Stromal cell of bone marrow (primary cell): ENCODE data around the gene UPK1B.
"Not testable (repeated sequence)": the region's sequence is repeated elsewhere in the genome, so short reads cannot be mapped to it uniquely, and the experiment has no call there.

Experiments
- DNase-seq: peaks from one replicate; pipeline ENCODE4 v3.0.0-alpha.2; 2012; ENCODE audit warnings: low read depth

UPK1B gene

DNA sequence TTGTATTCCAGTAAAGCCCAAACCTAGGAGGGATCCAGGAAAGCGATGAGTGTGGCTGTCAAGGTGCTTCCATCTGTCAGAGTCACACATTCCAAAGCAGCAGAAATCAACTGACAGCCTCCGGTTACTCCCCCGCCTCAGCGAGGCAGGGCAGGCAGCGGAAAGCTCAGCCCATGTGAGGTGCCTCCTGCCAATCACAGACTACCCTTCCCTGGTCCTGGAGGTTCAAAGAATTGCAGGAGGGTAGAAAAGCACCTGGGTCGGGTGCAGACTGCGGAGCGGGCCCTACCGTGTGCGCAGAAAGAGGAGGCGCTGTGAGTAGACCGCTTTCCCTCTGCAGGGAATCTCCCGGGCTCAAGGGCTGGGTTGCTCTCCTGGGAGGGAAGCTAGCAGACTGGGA is at the start of gene UPK1B:
Gene UPK1B (plus strand): TSS at position 274 of the 400 bp plus-strand sequence. CDS start 13,144 bp downstream, outside the sequence.
- no peak for DNase-seq

DNA sequence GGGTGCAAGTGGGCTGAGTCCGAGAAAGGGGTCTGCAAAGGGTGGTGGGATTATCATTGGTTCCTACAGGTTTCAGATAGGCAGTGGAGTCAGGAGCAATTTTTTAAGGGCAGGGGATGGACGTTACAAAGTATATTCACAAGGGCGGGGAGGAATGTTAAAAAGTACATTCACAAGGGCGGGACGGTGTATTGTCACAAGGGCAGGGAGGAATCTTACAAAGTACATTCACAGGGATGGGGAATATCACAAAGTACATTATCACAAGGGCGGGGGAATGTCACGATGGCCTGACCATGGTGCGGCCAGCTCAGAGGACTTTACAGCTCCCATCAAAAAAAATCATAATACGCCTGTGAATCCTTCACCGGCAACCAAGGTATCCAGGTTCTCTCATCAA is 48.1 kb upstream of the UPK1B start:
- no peak for DNase-seq

DNA sequence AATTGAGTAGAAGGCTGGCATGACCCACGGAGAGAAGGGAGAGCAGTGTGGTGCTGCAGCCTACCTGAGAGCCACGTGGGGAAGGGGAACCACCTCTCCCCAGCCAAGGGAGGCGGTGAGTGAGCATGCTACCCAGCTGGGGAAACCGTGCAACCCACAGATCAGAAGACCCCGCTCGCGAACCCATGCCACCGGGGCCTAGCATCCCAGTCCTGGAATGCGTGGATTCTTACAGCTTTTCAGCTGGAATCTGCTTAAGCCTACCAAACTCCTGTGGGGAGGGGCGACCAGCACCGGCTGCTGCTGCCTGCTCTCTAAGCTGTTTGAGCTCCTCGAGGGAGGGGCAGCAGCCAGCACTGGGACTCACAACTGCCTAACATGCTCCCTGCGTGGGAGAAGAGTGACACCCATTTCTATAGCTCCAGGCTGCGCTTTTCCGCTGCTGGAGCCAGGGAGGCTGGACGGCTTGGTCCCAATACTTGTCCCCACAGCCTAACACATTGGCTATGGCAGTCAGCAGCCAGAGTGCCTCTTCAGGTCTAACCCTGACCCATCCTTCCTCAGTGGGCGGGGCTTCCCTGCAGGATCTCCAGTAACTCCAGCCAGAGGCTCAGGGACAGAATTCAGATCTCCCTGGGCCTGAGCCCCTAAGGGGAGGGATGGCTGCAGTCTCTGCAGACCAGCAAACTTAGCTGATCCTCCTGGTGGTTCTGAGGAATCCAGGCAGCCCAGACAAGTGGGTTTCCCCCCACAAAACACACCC is 47.5 kb upstream of the UPK1B start:
- DNase-seq, result no peak

DNA sequence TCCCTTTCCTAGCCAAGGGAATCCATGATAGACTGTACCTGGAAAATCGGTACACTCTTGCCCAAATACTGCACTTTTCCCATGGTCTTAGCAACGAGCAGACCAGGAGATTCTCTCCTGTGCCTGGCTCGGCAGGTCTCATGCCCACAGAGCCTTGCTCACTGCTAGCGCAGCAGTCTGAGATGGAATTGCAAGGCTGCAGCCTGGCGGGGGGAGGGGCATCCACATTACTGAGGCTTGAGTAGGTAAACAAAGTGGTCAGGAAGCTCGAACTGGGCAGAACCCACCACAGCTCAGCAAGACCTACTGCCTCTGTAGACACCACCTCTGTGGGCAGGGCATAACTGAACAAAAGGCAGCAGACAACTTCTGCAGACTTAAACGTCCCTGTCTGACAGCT is 43.1 kb upstream of the UPK1B start:
- DNase-seq, result not testable (repeated sequence)

DNA sequence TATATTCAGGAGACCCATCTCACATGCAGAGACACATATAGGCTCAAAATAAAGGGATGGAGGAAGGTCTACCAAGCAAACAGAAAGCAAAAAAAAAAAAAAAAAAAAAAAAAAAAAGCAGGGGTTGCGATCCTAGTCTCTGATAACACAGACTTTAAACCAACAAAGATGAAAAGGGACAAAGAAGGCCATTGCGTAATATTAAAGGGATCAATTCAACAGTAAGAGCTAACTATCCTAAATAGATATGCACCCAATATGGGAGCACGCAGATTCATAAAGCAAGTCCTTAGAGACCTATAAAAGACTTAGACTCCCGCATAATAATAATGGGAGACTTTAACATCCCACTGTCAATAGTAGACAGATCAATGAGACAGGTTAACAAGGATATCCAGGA is 41.1 kb upstream of the UPK1B start:
- not testable (repeated sequence) for DNase-seq

DNA sequence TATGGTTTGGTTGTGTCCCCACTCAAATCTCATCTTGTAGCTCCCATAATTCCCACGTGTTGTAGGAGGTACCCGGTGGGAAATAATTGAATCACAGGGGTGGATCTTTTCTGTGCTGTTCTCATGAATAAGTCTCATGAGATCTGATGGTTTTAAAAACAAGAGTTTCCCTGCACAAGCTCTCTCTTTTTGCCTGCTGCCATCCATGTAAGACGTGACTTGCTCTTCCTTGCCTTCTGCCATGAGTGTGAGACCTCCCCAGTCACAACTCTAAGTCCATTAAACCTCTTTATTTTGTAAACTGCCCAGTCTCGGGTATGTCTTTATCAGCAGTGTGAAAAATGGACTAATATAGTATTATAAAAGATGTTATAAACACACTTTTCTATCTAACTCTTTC is 34.0 kb upstream of the UPK1B start:
- not testable (repeated sequence) for DNase-seq

DNA sequence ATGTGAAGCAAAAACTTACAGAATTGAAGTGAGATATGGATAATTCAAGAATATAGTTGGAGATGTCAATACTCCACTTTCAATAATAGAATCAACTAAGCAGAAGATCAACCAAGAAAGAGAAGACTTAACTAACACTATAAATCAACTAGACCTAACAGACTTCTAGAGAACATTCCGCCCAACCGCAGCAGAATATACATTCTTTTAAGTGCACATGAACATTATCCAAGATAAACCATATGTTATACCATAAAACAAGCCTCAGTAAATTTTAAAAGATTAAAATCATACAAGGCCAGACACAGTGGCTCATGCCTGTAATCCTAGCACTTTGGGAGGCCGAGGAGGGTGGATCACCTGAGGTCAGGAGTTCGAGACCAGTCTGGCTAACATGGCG is 32.9 kb upstream of the UPK1B start:
- no peak for DNase-seq

DNA sequence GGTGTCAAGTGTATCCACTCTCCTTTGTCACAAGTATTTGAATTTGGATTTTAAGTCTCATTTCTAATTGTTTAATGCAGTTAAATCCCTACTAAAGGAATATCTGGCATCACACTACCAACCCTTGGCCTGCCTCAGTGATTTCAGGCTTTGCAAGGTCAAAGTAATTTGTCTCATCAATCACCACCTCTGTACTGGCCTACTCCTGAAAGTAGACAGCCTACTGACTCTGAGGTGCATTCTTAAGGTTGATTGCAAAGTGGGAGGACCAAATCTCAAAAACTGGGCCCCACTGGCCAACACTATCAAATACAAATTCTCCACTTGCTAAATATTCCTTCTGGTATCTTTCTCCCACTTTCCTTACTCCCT is 28.3 kb upstream of the UPK1B start:
- no peak for DNase-seq

DNA sequence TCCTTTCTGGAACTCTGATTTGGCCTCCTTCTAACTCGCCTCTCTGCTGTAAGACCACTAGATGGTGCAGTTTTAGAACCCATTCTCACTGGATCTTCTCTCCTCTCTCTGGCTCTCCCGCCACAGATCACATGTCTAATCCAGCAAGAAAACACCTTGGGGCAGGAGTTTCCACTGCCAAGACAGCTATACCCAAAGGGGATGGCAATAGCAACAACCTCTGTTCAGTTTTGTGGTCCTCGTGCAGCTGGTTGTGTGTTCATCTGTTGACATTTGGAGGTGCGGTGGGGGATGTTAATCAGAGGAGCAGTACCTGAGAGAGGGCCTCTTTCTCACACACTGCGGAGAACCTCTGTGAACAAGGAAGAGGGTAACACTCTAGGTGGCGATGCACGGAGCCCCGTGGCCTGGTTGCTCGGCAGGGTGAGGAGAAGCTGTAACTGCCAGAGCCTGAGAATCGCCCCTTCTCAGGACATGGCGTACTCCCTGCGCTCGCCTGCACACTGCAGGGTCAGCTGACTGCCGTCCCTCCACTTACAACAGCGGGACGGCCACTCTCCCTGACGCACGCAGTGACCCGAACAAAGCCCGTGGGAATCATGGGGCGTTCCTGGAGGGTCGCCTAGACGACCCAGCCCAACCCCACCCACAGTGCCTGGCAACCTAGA is 27.8 kb upstream of the UPK1B start, which contains the start of gene TEX55:
Gene TEX55 (plus strand): TSS at position 666 of the 668 bp plus-strand sequence. CDS start 25 bp downstream, outside the sequence.
- DNase-seq, result peak; percentile 33

DNA sequence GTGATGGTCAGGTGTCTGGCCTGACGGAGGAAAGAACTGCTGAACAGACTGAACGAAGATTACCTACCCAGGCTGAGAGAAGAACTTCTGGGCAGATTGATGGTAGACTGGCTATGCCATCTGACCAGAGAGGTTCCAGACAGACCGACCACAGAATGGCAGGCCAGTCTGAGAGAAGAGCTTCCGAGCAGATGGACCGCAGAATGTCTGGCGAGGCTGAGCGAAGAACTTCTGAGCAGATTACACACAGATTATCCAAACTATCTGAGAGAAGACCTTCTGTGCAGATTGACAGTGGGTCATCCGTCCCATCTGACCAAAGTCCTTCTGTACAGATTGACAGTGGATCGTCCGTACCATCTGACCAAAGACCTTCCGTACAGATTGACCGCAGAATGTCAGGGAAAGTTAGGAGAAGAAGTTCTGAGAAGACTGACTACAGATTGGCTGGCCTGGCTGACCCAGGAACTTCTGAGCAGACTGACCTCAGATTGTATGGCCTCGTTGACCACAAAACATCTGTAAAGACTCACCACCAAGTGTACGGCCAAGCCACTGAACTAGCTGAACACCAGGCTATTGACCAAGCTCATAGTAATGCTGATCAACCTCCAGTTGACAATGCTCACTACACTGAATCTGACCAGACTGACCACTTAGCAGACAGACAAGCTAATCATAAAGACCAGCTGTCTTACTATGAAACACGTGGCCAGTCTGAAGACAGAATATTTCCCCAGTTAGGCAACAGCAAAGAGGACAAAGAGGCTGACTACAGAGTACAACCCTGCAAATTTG is 26.6 kb upstream of the UPK1B start:
- no peak for DNase-seq

DNA sequence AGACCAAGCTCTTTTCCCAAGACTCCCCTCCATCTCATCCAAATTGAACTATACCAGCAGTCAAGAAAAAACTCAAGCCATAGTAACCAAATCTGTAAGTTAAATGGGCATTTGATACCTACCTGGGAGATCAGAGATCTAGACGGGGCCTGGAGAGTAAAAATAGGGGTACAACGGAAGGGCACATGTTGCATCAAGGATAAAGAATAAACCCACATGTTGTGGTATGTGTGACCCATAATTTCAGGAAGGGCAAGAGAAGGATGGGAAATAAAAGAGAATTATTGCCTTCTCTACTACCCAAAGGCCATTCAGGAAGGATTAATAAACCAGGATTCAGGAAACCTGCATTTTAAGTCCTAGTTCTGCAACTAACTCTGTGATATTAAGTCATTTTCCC is 25.9 kb upstream of the UPK1B start:
- no peak for DNase-seq

DNA sequence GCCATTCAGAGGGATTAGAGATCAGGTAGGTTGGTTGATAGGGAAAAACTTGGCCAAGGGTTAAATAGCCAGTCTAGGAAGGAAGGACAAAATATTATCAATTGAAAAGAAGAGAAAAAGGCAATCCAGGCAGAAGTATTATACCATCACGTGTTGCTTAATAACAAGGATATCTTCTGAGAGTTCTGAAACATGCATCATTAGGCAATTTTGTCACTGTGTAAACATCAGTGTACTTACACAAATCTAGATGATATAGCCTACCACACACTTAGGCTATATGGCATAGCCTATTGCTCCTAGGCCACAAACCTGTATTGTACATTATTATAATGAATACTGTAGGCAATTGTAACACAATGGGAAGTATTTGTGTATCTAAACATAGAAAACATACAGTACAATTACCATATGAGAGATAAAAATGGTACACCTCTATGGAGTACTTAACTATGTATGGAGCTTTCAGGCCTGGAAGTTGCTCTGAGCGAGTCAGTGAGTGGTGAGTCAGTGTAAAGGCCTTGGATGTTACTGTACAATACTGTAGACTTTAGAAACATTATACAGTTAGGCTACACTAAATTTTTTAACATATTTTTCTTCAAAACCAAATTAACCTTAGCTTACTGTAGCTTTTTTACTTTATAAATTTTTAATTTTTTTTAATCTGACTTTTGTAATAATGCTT is 24.8 kb upstream of the UPK1B start:
- DNase-seq, result peak; percentile 43

DNA sequence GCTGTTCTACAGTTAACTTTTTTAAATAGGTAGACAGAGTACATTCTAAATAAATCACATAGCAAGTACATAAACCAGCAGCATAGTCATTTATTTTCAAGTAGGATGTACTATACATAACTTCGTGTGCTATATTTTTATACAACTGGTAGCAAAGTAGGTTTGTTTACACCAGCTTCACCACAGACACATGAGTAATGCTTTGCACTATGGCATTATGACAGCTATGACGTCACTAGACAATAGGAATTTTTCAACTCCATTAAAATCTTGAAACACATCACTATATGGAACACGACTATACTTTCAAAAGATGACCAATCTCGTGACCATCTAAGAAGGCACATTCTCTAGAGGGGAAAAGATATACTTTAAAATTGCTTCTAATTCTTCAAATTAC is 23.9 kb upstream of the UPK1B start:
- DNase-seq, result peak; percentile 14

DNA sequence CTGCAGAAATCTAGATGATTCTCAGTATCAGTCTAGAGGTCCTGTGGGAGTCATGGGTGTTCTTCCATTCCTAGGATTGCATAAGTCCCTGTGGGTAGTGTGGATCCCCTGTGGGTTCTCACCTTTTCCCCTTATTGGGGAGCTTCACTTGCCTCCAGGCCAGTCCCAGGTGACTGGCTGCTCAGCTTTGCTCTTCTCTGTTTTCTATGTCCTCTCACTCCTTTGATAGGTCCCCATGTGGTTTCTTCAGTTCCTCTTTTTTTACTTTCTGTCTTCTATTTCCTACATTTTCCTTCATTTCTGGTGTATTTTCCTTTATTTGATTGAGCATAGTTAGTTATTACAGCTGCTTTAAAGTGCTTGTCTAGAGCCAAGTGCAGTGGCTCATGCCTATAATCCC is 16.5 kb upstream of the UPK1B start:
- no peak for DNase-seq

DNA sequence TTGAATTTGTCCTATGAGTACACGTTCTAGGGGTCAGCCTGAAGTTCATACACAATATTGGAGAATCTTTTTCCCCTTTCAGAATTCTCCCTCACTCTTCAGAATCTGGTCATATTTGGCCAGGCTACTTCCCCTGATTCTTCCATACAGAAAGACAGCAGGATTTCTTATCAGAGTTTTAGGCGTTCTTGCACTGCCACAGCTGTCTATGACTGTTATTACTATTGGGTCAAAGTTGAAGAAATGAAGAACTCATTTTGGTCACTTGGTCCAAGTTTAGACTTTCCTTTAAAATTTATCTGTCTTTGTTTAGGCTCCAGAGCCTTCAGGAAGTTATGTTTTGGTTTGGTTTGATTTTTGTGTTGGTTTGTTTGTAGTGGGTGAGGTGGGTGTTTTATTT is 15.4 kb upstream of the UPK1B start:
- DNase-seq, result no peak

DNA sequence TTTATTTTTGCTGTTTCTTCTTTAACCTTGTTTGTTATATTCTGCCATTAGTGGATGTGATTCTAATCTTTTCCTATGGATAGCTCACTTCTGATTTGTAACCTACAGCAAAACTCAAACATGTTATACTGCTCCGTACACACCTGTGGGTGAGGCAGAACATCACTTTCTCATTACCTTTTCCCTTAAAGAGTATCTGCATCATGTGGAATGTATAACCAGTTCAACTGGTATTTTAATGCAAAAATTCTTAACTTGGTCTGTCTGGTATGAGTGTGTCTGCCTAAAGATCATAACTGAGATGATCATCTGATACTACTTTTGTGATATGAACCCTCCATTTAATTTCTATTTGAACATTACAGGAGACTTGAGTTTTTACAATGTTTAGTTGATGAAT is 13.0 kb upstream of the UPK1B start:
- no peak for DNase-seq

DNA sequence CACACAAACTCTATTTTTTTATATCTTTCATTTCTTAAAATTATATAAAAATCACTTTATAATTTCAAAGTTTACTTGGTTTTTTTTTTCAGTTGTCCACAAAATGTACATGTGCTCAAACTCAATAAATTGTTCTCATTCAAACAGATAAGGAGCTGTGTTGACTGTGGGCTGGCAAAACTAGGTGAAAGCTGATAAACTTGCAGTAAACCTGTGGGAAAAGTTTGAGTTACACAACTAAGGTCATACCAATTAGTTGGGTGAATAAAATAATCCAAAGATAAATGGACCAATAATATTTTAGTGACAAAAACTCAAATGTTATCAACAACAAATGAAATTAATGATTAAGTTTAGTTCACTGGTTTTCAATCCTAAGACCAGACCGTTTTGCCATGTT is 12.6 kb upstream of the UPK1B start:
- DNase-seq, result no peak

DNA sequence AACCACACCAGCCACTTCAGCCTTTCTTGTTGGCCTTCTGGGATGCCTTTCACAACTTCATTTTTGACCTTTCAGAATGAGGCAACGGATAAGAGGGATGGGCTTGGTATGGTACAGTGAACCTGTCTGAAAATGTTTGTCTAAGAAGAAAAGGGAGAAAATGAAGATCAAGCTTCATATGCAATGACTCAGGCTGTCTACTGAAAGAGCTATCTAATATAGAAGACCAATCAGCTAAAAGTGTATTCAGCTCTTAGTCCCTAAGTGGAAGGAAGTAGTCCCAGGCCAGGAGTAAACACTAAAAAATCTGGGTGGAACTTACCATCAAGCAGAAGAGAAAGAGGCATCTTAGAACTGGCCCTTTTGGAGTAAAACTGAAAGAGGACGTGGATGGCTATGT is 12.2 kb upstream of the UPK1B start:
- no peak for DNase-seq

DNA sequence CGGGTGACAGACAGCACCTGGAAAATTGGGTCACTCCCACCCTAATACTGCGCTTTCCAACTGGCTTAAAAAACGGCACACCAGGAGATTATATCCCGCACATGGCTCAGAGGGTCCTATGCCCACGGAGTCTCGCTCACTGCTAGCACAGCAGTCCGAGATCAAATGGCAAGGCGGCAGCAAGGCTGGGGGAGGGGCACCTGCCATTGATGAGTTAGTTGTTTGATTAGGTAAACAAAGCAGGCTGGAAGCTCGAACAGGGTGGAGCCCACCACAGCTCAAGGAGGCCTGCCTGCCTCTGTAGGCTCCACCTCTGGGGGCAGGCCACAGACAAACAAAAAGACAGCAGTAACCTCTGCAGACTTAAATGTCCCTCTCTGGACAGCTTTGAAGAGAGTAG is 8.7 kb upstream of the UPK1B start:
- DNase-seq, result not testable (repeated sequence)

DNA sequence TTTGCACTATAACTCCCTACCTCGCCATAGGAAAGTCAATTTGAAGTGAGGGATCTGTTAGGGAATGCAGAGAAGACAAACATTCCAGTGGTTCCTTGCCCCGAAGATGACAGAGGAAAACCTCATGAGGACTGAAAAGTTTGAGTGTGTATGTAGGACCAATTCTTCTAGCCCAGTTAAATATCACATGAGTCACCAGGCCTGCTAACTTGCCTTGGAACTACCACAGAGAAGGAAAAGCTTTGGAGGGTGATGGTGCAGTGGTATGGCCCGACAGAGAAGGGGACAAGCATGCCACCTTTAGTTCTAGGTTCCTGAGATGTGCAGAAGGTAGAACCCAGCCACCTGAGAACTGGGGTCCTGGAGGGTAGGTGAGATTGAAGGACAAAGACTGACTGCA is 2.6 kb upstream of the UPK1B start:
- no peak for DNase-seq

DNA sequence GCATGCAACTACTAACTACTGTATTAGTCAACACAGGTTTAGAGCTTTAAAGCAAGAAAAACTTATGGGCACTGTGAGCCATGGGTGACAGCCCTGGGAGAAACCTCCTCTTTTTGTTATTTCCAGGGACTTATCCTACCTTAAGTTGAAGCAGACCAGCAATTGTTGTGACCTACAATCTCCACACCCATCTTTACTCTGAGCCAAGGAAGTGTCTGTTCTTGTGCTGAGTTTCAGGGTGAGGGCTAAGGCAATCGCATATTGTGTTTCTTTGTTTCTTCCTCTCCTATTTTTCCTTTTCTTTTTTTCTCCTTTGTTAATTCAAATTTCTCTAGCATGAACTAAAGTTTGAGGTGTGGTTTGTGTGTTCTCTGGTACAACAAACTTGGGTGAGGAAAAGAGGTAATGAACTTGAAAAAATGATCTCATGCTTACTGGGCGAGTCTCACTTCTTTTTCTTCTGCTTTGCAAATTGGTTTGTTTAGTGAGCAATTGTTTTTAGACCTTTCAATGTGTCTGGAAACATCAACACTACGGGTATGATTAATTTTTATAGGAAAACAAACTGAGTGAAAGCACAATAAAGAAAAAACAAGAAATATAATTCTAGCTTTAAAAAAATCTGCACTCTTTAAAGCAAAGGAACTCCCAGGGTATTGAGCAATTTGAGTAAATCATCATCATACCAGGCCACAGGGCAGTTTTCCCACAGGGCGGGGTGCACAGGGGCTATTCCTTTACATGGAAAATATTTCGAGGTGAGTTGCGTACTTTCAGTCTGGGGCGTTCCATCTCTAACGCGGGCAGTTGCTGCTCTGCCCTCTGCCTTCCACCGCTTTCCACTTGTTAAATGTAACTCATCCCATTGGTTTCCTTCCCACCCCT is 2.7 kb downstream of the UPK1B start:
- peak; percentile 58 for DNase-seq
